ENCODE measurements around the gene CWC25. TPM values are rescaled to one million over a fixed set of nuclear protein-coding genes. Genes with fewer than 3 reads are reported as not detected.

The CWC25 gene
- total and polyA plus RNA-seq, 8 donors: 7.5 to 24.0 (median 8.2) TPM

DNA sequence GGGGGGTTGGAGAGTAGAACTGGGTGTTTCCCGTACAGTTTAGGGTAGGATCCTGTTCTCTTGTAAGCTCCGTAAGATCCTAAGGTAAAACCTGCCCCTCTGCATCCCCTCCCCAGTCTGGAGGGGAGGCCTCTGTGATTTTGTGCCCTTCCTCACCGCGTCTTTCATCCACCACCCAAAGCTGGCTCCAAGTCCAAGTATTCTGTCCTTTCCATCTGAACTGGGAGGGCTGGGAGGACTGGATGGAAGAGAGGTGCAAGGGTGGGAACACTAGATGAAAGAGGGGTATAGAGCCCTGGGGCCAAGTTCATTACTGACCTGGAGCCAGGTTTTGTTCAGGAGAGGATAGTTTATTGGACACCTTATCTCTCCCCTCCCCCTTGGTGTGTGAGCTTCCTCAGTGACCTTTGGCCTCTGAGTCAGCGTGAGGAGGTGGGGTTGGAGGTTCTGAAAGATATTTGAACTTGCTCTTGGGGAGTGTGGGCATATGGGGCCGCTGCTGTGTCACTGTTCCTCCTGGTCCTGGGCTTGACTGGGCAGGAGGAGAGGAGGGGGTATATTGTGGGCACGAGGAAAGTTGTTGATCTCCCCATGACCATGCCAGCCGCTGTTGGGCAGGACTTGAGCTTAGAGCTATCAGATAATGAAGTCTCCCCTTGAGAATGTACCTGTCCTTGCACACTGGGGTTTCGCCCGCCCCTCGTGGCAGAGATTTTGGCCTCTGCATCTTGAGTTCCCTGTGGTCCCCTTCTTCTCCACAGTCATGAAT, 46.3 kb upstream of the CWC25 start:
- TF ChIP-seq, protein P1, sequence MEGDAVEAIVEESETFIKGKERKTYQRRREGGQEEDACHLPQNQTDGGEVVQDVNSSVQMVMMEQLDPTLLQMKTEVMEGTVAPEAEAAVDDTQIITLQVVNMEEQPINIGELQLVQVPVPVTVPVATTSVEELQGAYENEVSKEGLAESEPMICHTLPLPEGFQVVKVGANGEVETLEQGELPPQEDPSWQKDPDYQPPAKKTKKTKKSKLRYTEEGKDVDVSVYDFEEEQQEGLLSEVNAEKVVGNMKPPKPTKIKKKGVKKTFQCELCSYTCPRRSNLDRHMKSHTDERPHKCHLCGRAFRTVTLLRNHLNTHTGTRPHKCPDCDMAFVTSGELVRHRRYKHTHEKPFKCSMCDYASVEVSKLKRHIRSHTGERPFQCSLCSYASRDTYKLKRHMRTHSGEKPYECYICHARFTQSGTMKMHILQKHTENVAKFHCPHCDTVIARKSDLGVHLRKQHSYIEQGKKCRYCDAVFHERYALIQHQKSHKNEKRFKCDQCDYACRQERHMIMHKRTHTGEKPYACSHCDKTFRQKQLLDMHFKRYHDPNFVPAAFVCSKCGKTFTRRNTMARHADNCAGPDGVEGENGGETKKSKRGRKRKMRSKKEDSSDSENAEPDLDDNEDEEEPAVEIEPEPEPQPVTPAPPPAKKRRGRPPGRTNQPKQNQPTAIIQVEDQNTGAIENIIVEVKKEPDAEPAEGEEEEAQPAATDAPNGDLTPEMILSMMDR (IDR thresholded peaks at IDR 0.05): no peak
- DNase-seq (peak in 5 of 6 donors; percentile 83 to 90 (median 87)), ATAC-seq (peak; percentile 45 to 57 (median 52)), FAIRE-seq (no peak)
- Histone ChIP-seq H3K4me1 (peaks cover 29 to 38% (median 37%) of the 10 kb centered on the region in 3 donors), H3K36me3 (no peaks in the 10 kb centered on the region), H3K4me3 (peak overlapping the region; percentile 91 to 95 (median 94)), H3K9me3 (no peaks in the 10 kb centered on the region), H3K27me3 (no peaks in the 10 kb centered on the region), H3K27ac (peak overlapping the region; percentile 91 to 92 (median 91))
- WGBS, 2 donors: 7 to 8% methylated on average over 11 of the region's 11 CpGs
- intact Hi-C loops (cut with DNase I): no loop called here

DNA sequence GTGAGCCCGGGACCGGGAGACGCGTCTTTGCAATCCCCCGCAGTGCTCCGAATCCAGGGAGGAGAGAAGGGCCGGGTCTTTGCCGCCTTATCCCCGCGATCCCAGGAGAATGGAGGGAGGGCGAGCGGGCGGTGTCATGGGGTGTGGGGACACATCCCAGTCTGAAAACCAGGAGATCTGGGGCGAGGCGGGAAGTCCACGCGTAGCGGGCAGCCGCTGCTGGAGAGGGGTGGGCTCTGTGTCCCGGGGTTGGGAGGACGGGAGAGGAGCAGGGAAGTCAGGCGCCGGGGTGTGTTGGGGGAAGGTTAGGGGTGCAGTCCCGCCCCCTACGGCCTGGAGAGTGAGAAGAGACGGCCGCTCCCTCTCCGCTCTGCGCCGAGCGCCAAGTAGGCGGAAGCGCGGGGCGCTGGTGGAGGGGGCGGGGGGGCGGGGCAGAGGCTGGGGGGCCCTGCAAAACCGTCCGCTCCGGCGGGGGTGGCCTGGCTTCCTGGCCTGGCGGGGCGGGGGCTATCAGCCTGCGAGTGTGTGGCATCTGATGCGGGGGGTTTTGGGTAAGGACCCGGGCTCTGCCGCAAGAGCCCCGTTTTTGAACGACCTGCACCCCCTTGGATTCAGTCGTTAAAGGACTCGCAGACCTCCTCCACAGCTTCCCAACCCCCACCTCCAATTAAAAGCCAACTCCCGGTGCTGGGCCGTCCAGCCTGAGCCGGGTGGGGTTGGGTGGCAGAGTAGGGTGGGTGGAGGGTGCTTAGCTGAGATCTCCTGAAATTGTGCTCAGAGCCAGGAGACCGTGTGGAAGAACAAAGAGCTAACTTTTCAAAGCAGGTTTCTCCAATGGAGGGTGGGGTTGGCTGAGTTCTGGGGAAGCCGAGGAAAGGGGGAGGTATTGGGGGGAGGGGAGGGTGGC, 45.4 kb upstream of the CWC25 start:
- H3K36me3 ChIP-seq: no peaks in the 10 kb centered on the region
- DNase-seq: peak; percentile 64 to 89 (median 80)
- TF ChIP-seq, protein P1 (IDR thresholded peaks at IDR 0.05): no peak
- H3K27me3 ChIP-seq: no peaks in the 10 kb centered on the region
- H3K27ac ChIP-seq: peak overlapping the region; percentile 91 to 92 (median 91)
- intact Hi-C loops (cut with DNase I): no loop called here
- no peak for FAIRE-seq
- WGBS, 2 donors: 0% methylated on average over 38 to 56 of the region's 56 CpGs
- ATAC-seq: peak; percentile 35 to 66 (median 53)
- peak overlapping the region; percentile 91 to 95 (median 94) for H3K4me3 ChIP-seq
- peaks cover 29 to 38% (median 34%) of the 10 kb centered on the region in 3 donors for H3K4me1 ChIP-seq
- no peaks in the 10 kb centered on the region for H3K9me3 ChIP-seq

DNA sequence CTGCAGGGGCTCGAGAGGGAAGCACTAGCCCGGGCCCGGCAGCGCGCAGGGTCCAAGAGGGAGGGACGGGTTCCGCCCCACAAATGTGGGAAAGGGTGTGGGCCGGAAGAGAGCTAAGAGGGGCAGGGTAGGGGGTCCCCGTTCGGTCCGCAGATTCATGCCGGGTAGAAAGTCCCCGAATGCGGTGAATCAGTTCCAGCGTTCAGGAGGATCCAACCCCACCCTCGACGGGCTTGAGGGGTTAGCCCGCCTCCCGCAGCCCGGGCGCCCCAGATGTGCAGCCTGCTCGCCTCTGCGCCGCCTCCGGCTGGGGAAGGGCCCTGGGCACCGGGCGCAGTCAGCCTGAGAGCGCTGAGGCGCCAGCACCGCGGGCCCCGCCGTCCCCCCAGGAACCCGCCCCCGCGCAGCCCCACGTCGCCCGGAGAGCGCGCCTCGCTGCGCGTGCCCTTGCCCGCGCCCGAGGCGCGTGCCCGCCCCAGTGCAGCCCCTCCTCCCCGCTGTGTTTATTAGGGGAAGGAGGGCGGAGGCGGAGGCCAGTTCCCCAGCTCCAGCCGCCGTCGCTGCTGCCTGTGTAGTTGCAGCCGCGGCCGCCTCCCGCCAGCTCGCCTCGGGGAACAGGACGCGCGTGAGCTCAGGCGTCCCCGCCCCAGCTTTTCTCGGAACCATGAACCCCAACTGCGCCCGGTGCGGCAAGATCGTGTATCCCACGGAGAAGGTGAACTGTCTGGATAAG, 44.6 kb upstream of the CWC25 start, which contains the start of gene LASP1:
LASP1 (plus strand) TSS at position 533 of the 733 bp plus-strand sequence; CDS start at position 665, 132 bp downstream.
- peak within 1 kb of the TSS; percentile 91 to 92 (median 91) for H3K27ac ChIP-seq
- intact Hi-C loops (cut with DNase I): no loop called here
- peaks cover 28 to 37% (median 28%) of the 10 kb centered on the region in 3 donors for H3K4me1 ChIP-seq
- peak within 1 kb of the TSS; percentile 91 to 95 (median 94) for H3K4me3 ChIP-seq
- H3K9me3 ChIP-seq: no peaks in the 10 kb centered on the region
- TF ChIP-seq, protein P1 (IDR thresholded peaks at IDR 0.05): no peak
- 0% methylated on average over 66 to 73 of the region's 73 CpGs for WGBS, 2 donors
- no peak for FAIRE-seq
- ATAC-seq: peak; percentile 68 to 82 (median 77)
- H3K36me3 ChIP-seq: no peaks in the 10 kb centered on the region
- peak; percentile 86 to 96 (median 90) for DNase-seq
- H3K27me3 ChIP-seq: no peaks in the 10 kb centered on the region

DNA sequence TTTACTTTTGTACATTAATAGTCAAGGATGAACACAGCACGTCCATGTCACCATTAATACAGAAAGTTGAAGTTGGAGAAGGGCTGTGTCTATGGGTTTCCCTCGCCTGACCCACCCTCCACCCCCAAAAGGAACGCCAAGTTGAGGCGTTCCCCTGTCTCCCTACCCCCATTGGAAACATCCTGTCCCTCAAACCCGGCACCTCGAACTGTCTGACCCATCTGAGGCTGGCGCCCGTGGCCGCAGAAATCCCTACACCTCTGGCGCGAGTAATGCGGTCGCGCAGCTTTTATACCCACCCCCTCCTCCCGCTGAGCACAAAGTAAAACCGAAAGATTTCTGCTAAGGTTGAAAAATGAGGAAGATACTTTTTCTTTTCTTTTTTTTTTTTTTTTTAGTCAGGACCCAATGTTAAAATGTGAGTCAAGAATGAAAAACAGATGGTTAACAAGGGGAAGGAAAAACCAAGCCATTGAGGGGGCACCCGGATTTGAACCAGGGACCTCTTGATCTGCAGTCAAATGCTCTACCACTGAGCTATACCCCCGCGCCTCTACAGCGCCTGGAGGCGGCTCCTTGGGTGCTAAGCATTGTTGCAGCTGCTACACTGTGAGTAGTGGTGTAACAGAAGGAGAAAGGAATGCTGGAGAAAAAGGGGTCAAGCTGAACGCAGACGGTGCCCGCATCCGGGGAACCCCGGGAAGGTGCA, 43.9 kb upstream of the CWC25 start:
- peaks cover 20 to 30% (median 20%) of the 10 kb centered on the region in 3 donors for H3K4me1 ChIP-seq
- peak overlapping the region; percentile 91 to 92 (median 91) for H3K27ac ChIP-seq
- intact Hi-C loops (cut with DNase I): no loop called here
- FAIRE-seq (no peak), ATAC-seq (peak; percentile 60 to 74 (median 64)), DNase-seq (peak; percentile 83 to 98 (median 95))
- H3K9me3 ChIP-seq: no peaks in the 10 kb centered on the region
- no peaks in the 10 kb centered on the region for H3K36me3 ChIP-seq
- WGBS, 2 donors: 4 to 5% methylated on average over 26 of the region's 26 CpGs
- H3K27me3 ChIP-seq: no peaks in the 10 kb centered on the region
- TF ChIP-seq, protein P1 (IDR thresholded peaks at IDR 0.05): no peak
- H3K4me3 ChIP-seq: peak overlapping the region; percentile 91 to 95 (median 94)

All from pancreas (tissue), 10 donors.